GM12878 (cell line): Measurements from ENCODE around the gene ASCC3. TPM values are rescaled to one million over a fixed set of nuclear protein-coding genes. Genes with fewer than 3 reads are reported as not detected.
A peak's percentile ranks its signal among the peaks of the same experiment; 100 is the strongest.

Source experiments
- ATF3 ChIP-seq: IDR thresholded peaks from 2 replicates; pipeline ENCODE4 v1.6.1; 2011; ENCODE audit warnings: low read depth, mild to moderate bottlenecking, low read length, moderate library complexity, borderline replicate concordance; ENCODE audit errors: extremely low read depth
- CREB1 ChIP-seq: IDR thresholded peaks from 2 replicates; pipeline ENCODE4 v1.6.1; 2012; ENCODE audit warnings: low read depth, mild to moderate bottlenecking, inconsistent platforms
- CREM ChIP-seq: IDR thresholded peaks from 2 replicates; pipeline ENCODE4 v1.6.1; 2014; ENCODE audit warnings: antibody characterized with exemption, low read depth
- CUX1 ChIP-seq: IDR thresholded peaks from 2 replicates; pipeline ENCODE4 v1.6.1; 2012; ENCODE audit warnings: improper control_type of control experiment, low read depth, low read length; ENCODE audit not compliant: insufficient replicate concordance
- FOS ChIP-seq: IDR thresholded peaks from 3 replicates; pipeline ENCODE4 v1.6.1; 2011; ENCODE audit warnings: borderline replicate concordance; ENCODE audit not compliant: insufficient read length; ENCODE audit errors: extremely low read depth
- FOXK2 ChIP-seq: fragments of 450-650 bp; IDR thresholded peaks from 2 replicates; pipeline ENCODE4 v1.6.1; 2017; ENCODE audit warnings: mild to moderate bottlenecking, moderate library complexity
- FOXM1 ChIP-seq: IDR thresholded peaks from 2 replicates; pipeline ENCODE4 v1.6.1; 2012; ENCODE audit warnings: low read depth, mild to moderate bottlenecking, inconsistent platforms, low read length, moderate library complexity
- HCFC1 ChIP-seq: fragments of 150-350 bp; IDR thresholded peaks from 2 replicates; pipeline ENCODE4 v1.6.1; 2014; ENCODE audit warnings: low read length
- IRF5 ChIP-seq: fragments of 450-650 bp; IDR thresholded peaks from 2 replicates; pipeline ENCODE4 v1.6.1; 2017; ENCODE audit warnings: borderline replicate concordance
- MAX ChIP-seq: IDR thresholded peaks from 2 replicates; pipeline ENCODE4 v1.6.1; 2012; ENCODE audit warnings: low read depth, low read length, improper control_type of control experiment
- MTA2 ChIP-seq: fragments of 450-650 bp; IDR thresholded peaks from 2 replicates; pipeline ENCODE4 v1.6.1; 2016; ENCODE audit warnings: low read depth, mild to moderate bottlenecking, moderate library complexity
- PAX8 ChIP-seq: fragments of 450-650 bp; IDR thresholded peaks from 2 replicates; pipeline ENCODE4 v1.6.1; 2017; ENCODE audit warnings: mild to moderate bottlenecking, moderate library complexity
- POLR2A ChIP-seq: IDR thresholded peaks from 2 replicates; pipeline ENCODE4 v1.6.1; 2011; ENCODE audit warnings: low read depth, mild to moderate bottlenecking, low read length
- RELB ChIP-seq: fragments of 450-650 bp; IDR thresholded peaks from 2 replicates; pipeline ENCODE4 v1.6.1; 2017; ENCODE audit warnings: low read depth, mild to moderate bottlenecking, moderate library complexity
- SPI1 ChIP-seq: IDR thresholded peaks from 2 replicates; pipeline ENCODE4 v1.6.1; 2011; ENCODE audit warnings: low read depth, mild to moderate bottlenecking, low read length, moderate library complexity, borderline replicate concordance; ENCODE audit not compliant: insufficient read depth
- SREBF1 ChIP-seq: IDR thresholded peaks from 2 replicates; pipeline ENCODE4 v1.6.1; 2012; ENCODE audit warnings: mild to moderate bottlenecking, low read length
- TBL1XR1 ChIP-seq: IDR thresholded peaks from 2 replicates; pipeline ENCODE4 v1.6.1; 2012; ENCODE audit warnings: low read depth, low read length, improper control_type of control experiment
- YY1 ChIP-seq: IDR thresholded peaks from 2 replicates; pipeline ENCODE4 v1.6.1; 2011; ENCODE audit warnings: low read depth, mild to moderate bottlenecking, low read length
- ZNF274 ChIP-seq: IDR thresholded peaks from one replicate; pipeline ENCODE4 v1.8.0; 2011; ENCODE audit not compliant: insufficient read length, insufficient read depth
- polyA plus RNA-seq, 11 experiments: library from polyadenylated mRNA; depleted of rRNA in 4 of 11; unstranded in 6 of 11; stranded (reverse) in 5 of 11; fragments of >200 nt; fragmentation: Nextera tagmentation in 4 of 11; fragmentation: Illumina TruSeq in 1 of 11; extraction: Ambion mirVana in 4 of 11; extraction: Trizol in 1 of 11; gene quantifications; 1 replicate in 1 of 11; 2 replicates in 10 of 11; pipeline versions ENCODE4 v1.2.1 to v1.2.3, GENCODE V29; 2011 to 2016; ENCODE audit warnings: inconsistent platforms in 2 of 11, missing spikeins in 2 of 11, low read depth in 1 of 11
- total RNA-seq, 4 experiments: library from RNA; depleted of rRNA in 3 of 4; stranded (reverse); fragments of >200 nt in 3 of 4; fragmentation: Illumina TruSeq in 1 of 4; extraction: Trizol in 1 of 4; gene quantifications; 2 replicates each; pipeline versions ENCODE4 v1.2.1 to v1.2.3, GENCODE V29; 2013 to 2021

ASCC3 gene
- total and polyA plus RNA-seq, 10 of the 15 experiments (the other 5 are each of a cell fraction or from before 2014, with no cell fraction given) = 19.9 to 76.2 (median 55.9) TPM

- peak; percentile 13; the same call in 1 of the 2 replicates for TF ChIP-seq MTA2
- TF ChIP-seq FOXK2 = no peak
- no peak for TF ChIP-seq YY1
- no peak for TF ChIP-seq FOXM1
- no peak for TF ChIP-seq IRF5
- TF ChIP-seq HCFC1 = no peak
- TF ChIP-seq CREB1 = peak; percentile 95
- TF ChIP-seq MAX = peak; percentile 82; the same call in 1 of the 2 replicates
- TF ChIP-seq PAX8 = no peak
- TF ChIP-seq FOS = no peak
- no peak for TF ChIP-seq ATF3
- no peak for TF ChIP-seq CUX1
- TF ChIP-seq RELB = peak; percentile 69; the same call in 1 of the 2 replicates
- TF ChIP-seq SPI1 = no peak
- TF ChIP-seq TBL1XR1 = peak; percentile 9; the same call in 1 of the 2 replicates
- TF ChIP-seq ZNF274 = no peak
- peak; percentile 98 for TF ChIP-seq POLR2A
- TF ChIP-seq SREBF1 = no peak
- TF ChIP-seq CREM = peak; percentile 87
Observed at GRCh38 chr6:100880853-100881706, at the start of gene ASCC3 (continued).
